ENCODE data around the gene C10orf67. TPM values are rescaled to one million over a fixed set of nuclear protein-coding genes. Genes with fewer than 3 reads are reported as not detected.

The C10orf67 gene
- total and polyA plus RNA-seq, 2 experiments from 2014 or later = 0.16 TPM; not detected in 1

- no peak for TF ChIP-seq REST (IDR thresholded peaks at IDR 0.05; ENCODE audit: unreplicated experiment)
- TF ChIP-seq NANOG (IDR thresholded peaks at IDR 0.05; ENCODE audit: borderline replicate concordance) = no peak
- TF ChIP-seq, protein P1, sequence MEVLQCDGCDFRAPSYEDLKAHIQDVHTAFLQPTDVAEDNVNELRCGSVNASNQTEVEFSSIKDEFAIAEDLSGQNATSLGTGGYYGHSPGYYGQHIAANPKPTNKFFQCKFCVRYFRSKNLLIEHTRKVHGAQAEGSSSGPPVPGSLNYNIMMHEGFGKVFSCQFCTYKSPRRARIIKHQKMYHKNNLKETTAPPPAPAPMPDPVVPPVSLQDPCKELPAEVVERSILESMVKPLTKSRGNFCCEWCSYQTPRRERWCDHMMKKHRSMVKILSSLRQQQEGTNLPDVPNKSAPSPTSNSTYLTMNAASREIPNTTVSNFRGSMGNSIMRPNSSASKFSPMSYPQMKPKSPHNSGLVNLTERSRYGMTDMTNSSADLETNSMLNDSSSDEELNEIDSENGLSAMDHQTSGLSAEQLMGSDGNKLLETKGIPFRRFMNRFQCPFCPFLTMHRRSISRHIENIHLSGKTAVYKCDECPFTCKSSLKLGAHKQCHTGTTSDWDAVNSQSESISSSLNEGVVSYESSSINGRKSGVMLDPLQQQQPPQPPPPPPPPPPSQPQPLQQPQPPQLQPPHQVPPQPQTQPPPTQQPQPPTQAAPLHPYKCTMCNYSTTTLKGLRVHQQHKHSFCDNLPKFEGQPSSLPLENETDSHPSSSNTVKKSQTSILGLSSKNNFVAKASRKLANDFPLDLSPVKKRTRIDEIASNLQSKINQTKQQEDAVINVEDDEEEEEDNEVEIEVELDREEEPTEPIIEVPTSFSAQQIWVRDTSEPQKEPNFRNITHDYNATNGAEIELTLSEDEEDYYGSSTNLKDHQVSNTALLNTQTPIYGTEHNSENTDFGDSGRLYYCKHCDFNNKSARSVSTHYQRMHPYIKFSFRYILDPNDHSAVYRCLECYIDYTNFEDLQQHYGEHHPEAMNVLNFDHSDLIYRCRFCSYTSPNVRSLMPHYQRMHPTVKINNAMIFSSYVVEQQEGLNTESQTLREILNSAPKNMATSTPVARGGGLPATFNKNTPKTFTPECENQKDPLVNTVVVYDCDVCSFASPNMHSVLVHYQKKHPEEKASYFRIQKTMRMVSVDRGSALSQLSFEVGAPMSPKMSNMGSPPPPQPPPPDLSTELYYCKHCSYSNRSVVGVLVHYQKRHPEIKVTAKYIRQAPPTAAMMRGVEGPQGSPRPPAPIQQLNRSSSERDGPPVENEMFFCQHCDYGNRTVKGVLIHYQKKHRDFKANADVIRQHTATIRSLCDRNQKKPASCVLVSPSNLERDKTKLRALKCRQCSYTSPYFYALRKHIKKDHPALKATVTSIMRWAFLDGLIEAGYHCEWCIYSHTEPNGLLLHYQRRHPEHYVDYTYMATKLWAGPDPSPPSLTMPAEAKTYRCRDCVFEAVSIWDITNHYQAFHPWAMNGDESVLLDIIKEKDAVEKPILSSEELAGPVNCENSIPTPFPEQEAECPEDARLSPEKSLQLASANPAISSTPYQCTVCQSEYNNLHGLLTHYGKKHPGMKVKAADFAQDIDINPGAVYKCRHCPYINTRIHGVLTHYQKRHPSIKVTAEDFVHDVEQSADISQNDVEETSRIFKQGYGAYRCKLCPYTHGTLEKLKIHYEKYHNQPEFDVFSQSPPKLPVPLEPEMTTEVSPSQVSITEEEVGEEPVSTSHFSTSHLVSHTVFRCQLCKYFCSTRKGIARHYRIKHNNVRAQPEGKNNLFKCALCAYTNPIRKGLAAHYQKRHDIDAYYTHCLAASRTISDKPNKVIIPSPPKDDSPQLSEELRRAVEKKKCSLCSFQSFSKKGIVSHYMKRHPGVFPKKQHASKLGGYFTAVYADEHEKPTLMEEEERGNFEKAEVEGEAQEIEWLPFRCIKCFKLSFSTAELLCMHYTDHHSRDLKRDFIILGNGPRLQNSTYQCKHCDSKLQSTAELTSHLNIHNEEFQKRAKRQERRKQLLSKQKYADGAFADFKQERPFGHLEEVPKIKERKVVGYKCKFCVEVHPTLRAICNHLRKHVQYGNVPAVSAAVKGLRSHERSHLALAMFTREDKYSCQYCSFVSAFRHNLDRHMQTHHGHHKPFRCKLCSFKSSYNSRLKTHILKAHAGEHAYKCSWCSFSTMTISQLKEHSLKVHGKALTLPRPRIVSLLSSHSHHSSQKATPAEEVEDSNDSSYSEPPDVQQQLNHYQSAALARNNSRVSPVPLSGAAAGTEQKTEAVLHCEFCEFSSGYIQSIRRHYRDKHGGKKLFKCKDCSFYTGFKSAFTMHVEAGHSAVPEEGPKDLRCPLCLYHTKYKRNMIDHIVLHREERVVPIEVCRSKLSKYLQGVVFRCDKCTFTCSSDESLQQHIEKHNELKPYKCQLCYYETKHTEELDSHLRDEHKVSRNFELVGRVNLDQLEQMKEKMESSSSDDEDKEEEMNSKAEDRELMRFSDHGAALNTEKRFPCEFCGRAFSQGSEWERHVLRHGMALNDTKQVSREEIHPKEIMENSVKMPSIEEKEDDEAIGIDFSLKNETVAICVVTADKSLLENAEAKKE (CRISPR knock-in tag; IDR thresholded peaks at IDR 0.05) = no peak
Measured at GRCh38 chr10:23230582-23230981, 114.0 kb downstream of the C10orf67 start (continued).

GRCh38 chr10:23217471-23217870 is 127.1 kb downstream of the C10orf67 start:
- H3K4me1 Mint-ChIP-seq = peaks cover 5% of the 10 kb centered on the region; the same call in 2 of the 3 replicates
- H3K79me2 ChIP-seq (replicated peaks; ENCODE audit: insufficient read depth) = no peaks in the 10 kb centered on the region
- no peaks in the 10 kb centered on the region for H3F3A ChIP-seq (replicated peaks; ENCODE audit: low read depth)
- H3K4me1 ChIP-seq (ENCODE audit: insufficient read depth) = no peaks in the 10 kb centered on the region
- H3K4me3 ChIP-seq = no peak overlapping the region
- no peak overlapping the region for H3K4me3 Mint-ChIP-seq
- H3K9me3 Mint-ChIP-seq = no peaks in the 10 kb centered on the region
- H3K27me3 Mint-ChIP-seq (ENCODE audit: insufficient read depth, low read depth, poor library complexity) = no peaks in the 10 kb centered on the region
- H3K36me3 ChIP-seq (ENCODE audit: insufficient read depth) = no peaks in the 10 kb centered on the region
- H3K27ac Mint-ChIP-seq = no peak overlapping the region
- no peaks in the 10 kb centered on the region for H4K20me1 ChIP-seq (replicated peaks; ENCODE audit: insufficient read depth)
- H3K4me2 ChIP-seq = no peak overlapping the region
- H2AFZ ChIP-seq = no peak overlapping the region
- ATAC-seq (no peak), DNase-seq (ENCODE audit: low spot score) (no peak)
- no peaks in the 10 kb centered on the region for H3K36me3 Mint-ChIP-seq (ENCODE audit: low read depth)
- no peaks in the 10 kb centered on the region for H3K27me3 ChIP-seq (ENCODE audit: insufficient read depth)
- no peaks in the 10 kb centered on the region for H3K9me2 ChIP-seq (ENCODE audit: insufficient read depth)
- no peak overlapping the region for H3K27ac ChIP-seq (ENCODE audit: low read depth)
- TF ChIP-seq NANOG (IDR thresholded peaks at IDR 0.05; ENCODE audit: borderline replicate concordance) = no peak
- TF ChIP-seq JUNB (IDR thresholded peaks at IDR 0.05; ENCODE audit: unreplicated experiment) = no peak
- TF ChIP-seq POLR2AphosphoS5 (IDR thresholded peaks at IDR 0.05; ENCODE audit: low read depth) = no peak
- TF ChIP-seq STAT1 (IDR thresholded peaks at IDR 0.05; ENCODE audit: unreplicated experiment) = no peak
- TF ChIP-seq ZNF331 (CRISPR knock-in tag; IDR thresholded peaks at IDR 0.05; ENCODE audit: low read depth) = no peak
- TF ChIP-seq, protein P2, sequence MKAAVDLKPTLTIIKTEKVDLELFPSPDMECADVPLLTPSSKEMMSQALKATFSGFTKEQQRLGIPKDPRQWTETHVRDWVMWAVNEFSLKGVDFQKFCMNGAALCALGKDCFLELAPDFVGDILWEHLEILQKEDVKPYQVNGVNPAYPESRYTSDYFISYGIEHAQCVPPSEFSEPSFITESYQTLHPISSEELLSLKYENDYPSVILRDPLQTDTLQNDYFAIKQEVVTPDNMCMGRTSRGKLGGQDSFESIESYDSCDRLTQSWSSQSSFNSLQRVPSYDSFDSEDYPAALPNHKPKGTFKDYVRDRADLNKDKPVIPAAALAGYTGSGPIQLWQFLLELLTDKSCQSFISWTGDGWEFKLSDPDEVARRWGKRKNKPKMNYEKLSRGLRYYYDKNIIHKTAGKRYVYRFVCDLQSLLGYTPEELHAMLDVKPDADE (IDR thresholded peaks at IDR 0.05) = no peak
- TF ChIP-seq EZH2phosphoT487 (IDR thresholded peaks at IDR 0.05; ENCODE audit: unreplicated experiment) = no peak
